ENCODE data around the gene SORCS2.

SORCS2 gene

GRCh38 chr4:7209699-7210098 is 17.4 kb downstream of the SORCS2 start:
- H3K27me3 ChIP-seq (ENCODE audit: insufficient read depth, low read length) = no peaks in the 10 kb centered on the region
- no peaks in the 10 kb centered on the region for H3K4me1 ChIP-seq (ENCODE audit: insufficient read depth, low read length, severe bottlenecking)
- no peak overlapping the region for H2AFZ ChIP-seq (ENCODE audit: low read length)
- H3F3A ChIP-seq (ENCODE audit: insufficient read depth, low read length) = no peaks in the 10 kb centered on the region
- no peak overlapping the region for H3K4me3 ChIP-seq (ENCODE audit: low read depth, low read length, poor library complexity, severe bottlenecking)
- TF ChIP-seq EZH2 (IDR thresholded peaks at IDR 0.05; ENCODE audit: borderline replicate concordance, low read length) = no peak
- TF ChIP-seq CTCF (IDR thresholded peaks at IDR 0.05; ENCODE audit: low read length) = no peak
- no peak overlapping the region for H3K9ac ChIP-seq (ENCODE audit: low read length)
- H3K9me3 ChIP-seq (ENCODE audit: low read length) = no peaks in the 10 kb centered on the region
- no peak overlapping the region for H3K27ac ChIP-seq (ENCODE audit: low read depth, low read length, poor library complexity, severe bottlenecking)
- H4K20me1 ChIP-seq (ENCODE audit: insufficient read depth, low read length) = no peaks in the 10 kb centered on the region
- no peaks in the 10 kb centered on the region for H3K36me3 ChIP-seq (ENCODE audit: insufficient read depth, low read length)
- H3K9me2 ChIP-seq (ENCODE audit: low read depth, low read length) = no peaks in the 10 kb centered on the region
- H3K4me2 ChIP-seq (ENCODE audit: low read length) = no peak overlapping the region
- H3K79me2 ChIP-seq (ENCODE audit: insufficient read depth, low read length) = no peaks in the 10 kb centered on the region

DNA sequence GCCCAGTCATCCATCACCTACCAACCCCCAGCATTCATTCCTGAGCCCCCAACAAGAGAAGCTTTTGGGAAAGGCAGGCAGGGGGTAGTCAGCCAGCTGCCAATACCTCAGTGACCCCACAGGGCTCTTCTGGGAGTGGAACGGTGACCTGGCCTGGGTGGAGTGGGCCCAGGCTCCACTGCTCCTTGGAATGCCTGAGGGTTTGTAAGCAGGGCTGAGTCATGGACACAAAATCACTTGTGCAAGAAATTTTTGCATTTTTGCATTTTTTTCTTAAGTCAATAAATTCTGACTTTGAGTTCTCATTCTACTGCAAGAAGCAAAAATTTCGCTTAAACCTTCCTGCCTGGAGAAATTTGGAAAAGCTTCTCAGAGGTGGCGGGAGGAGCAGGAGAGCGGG is 18.5 kb downstream of the SORCS2 start:
- no peak overlapping the region for H3K9ac ChIP-seq (ENCODE audit: low read length)
- H3K36me3 ChIP-seq (ENCODE audit: insufficient read depth, low read length) = no peaks in the 10 kb centered on the region
- no peak overlapping the region for H2AFZ ChIP-seq (ENCODE audit: low read length)
- no peaks in the 10 kb centered on the region for H3K4me1 ChIP-seq (ENCODE audit: insufficient read depth, low read length, severe bottlenecking)
- H3K27ac ChIP-seq (ENCODE audit: low read depth, low read length, poor library complexity, severe bottlenecking) = no peak overlapping the region
- no peaks in the 10 kb centered on the region for H3K9me3 ChIP-seq (ENCODE audit: low read length)
- no peaks in the 10 kb centered on the region for H3K79me2 ChIP-seq (ENCODE audit: insufficient read depth, low read length)
- no peaks in the 10 kb centered on the region for H3K27me3 ChIP-seq (ENCODE audit: insufficient read depth, low read length)
- TF ChIP-seq CTCF (IDR thresholded peaks at IDR 0.05; ENCODE audit: low read length) (no peak), EZH2 (IDR thresholded peaks at IDR 0.05; ENCODE audit: borderline replicate concordance, low read length) (no peak)
- no peaks in the 10 kb centered on the region for H3F3A ChIP-seq (ENCODE audit: insufficient read depth, low read length)
- no peaks in the 10 kb centered on the region for H3K9me2 ChIP-seq (ENCODE audit: low read depth, low read length)
- no peak overlapping the region for H3K4me3 ChIP-seq (ENCODE audit: low read depth, low read length, poor library complexity, severe bottlenecking)
- no peak overlapping the region for H3K4me2 ChIP-seq (ENCODE audit: low read length)
- H4K20me1 ChIP-seq (ENCODE audit: insufficient read depth, low read length) = no peaks in the 10 kb centered on the region

- no peak overlapping the region for H3K4me2 ChIP-seq (ENCODE audit: low read length)
- H3K36me3 ChIP-seq (ENCODE audit: insufficient read depth, low read length) = no peaks in the 10 kb centered on the region
- no peak overlapping the region for H2AFZ ChIP-seq (ENCODE audit: low read length)
- H3F3A ChIP-seq (ENCODE audit: insufficient read depth, low read length) = no peaks in the 10 kb centered on the region
- no peak overlapping the region for H3K9ac ChIP-seq (ENCODE audit: low read length)
- H3K4me1 ChIP-seq (ENCODE audit: insufficient read depth, low read length, severe bottlenecking) = no peaks in the 10 kb centered on the region
- no peak overlapping the region for H3K27ac ChIP-seq (ENCODE audit: low read depth, low read length, poor library complexity, severe bottlenecking)
- TF ChIP-seq EZH2 (IDR thresholded peaks at IDR 0.05; ENCODE audit: borderline replicate concordance, low read length) (no peak), CTCF (IDR thresholded peaks at IDR 0.05; ENCODE audit: low read length) (no peak)
- H3K27me3 ChIP-seq (ENCODE audit: insufficient read depth, low read length) = no peaks in the 10 kb centered on the region
- H4K20me1 ChIP-seq (ENCODE audit: insufficient read depth, low read length) = no peaks in the 10 kb centered on the region
- no peaks in the 10 kb centered on the region for H3K9me2 ChIP-seq (ENCODE audit: low read depth, low read length)
- H3K4me3 ChIP-seq (ENCODE audit: low read depth, low read length, poor library complexity, severe bottlenecking) = no peak overlapping the region
- no peaks in the 10 kb centered on the region for H3K79me2 ChIP-seq (ENCODE audit: insufficient read depth, low read length)
- H3K9me3 ChIP-seq (ENCODE audit: low read length) = no peaks in the 10 kb centered on the region
These were observed 19.9 kb downstream of the SORCS2 start for GRCh38 chr4:7212101-7212674.

Measured in OCI-LY1 (cell line).